Heart left ventricle (tissue), 13 donors: ENCODE data around the gene SORCS2.

ENCODE experiments used
- CTCF ChIP-seq, 12 donors: fragments of 200-600 bp; sonication (generic) in 4 of 12; IDR thresholded peaks; one replicate each; pipeline versions ENCODE4 v1.5.0 to v1.8.0; 2018 to 2022; ENCODE audit warnings: antibody characterized with exemption in 12 of 12, mild to moderate bottlenecking in 5 of 12
- POLR2A ChIP-seq, 2 donors: fragments of 450-650 bp; IDR thresholded peaks; one replicate each; pipeline ENCODE4 v1.6.1; 2017; ENCODE audit warnings: antibody characterized with exemption in 2 of 2, mild to moderate bottlenecking in 2 of 2, moderate library complexity in 2 of 2
- donor health status: ischemic (EF 13 %, LVEDD 7.1; RV severe dilation, severe dysfunction).
- donor health status: DM: no; HTN: yes; CAD: no.
- donor health status: DM: no; HTN: no; CAD: no.
- donor health status: ischemic (EF 25% LVEDD 6.9; RV normal size, moderate dysfunction).
- donor health status: ischemic (EF 25% LVEDD 5.7; RV mildly dilated, moderate dysfunction).
- donor health status: ischemic (EF 35%, LVEDD 5.7; RV mildly dilated, moderate dysfunction).
- donor health status: nonischemic (EF 11% LVEDD 7.7; RV severe dilation, severe dysfunction).
- donor health status: DM: yes; HTN: yes; CAD: no.
- donor health status: PGD.
- donor health status: ischemic (EF 29% LVEDD 5.4; RV normal size, mild dysfunction).
- donor health status: nonischemic (EF 23%, LVEDD 6.1; RV moderate dilation, normal function).

GRCh38 chr4:7710126-7710525, 517.8 kb downstream of the SORCS2 start:
- TF ChIP-seq CTCF (IDR thresholded peaks at IDR 0.05) (no peak), POLR2A (IDR thresholded peaks at IDR 0.05) (no peak)
